ENCODE data around the gene MKI67.

The MKI67 gene

GRCh38 chr10:128062881-128063563 lies 63.2 kb downstream of the MKI67 start:
- in situ Hi-C loops (cut with HindIII; ENCODE audit: low pct_unique_long_range_greater_than_20kb, low sequenced_read_pairs), result no loop called here
- no peak for TF ChIP-seq JUND (IDR thresholded peaks at IDR 0.05; ENCODE audit: low read depth)
- DNase-seq (ENCODE audit: low read depth in 1 of 2, low spot score in 1 of 2), result no peak

- DNase-seq (ENCODE audit: low read depth in 1 of 2, low spot score in 1 of 2), result no peak
- TF ChIP-seq JUND (IDR thresholded peaks at IDR 0.05; ENCODE audit: low read depth), result no peak
- in situ Hi-C loops (cut with HindIII; ENCODE audit: low pct_unique_long_range_greater_than_20kb, low sequenced_read_pairs), result no loop called here
These were observed 63.8 kb downstream of the MKI67 start for GRCh38 chr10:128062331-128062880.

- in situ Hi-C loops (cut with HindIII; ENCODE audit: low pct_unique_long_range_greater_than_20kb, low sequenced_read_pairs), result no loop called here
- no peak for TF ChIP-seq JUND (IDR thresholded peaks at IDR 0.05; ENCODE audit: low read depth)
- DNase-seq (ENCODE audit: low read depth in 1 of 2, low spot score in 1 of 2), result no peak
These were observed 64.6 kb downstream of the MKI67 start for GRCh38 chr10:128061306-128062300.

GRCh38 chr10:128060341-128061250 lies 65.6 kb downstream of the MKI67 start:
- TF ChIP-seq JUND (IDR thresholded peaks at IDR 0.05; ENCODE audit: low read depth), result no peak
- DNase-seq (ENCODE audit: low read depth in 1 of 2, low spot score in 1 of 2), result no peak

GRCh38 chr10:128059982-128060293 lies 66.3 kb downstream of the MKI67 start:
- in situ Hi-C loops (cut with HindIII; ENCODE audit: low pct_unique_long_range_greater_than_20kb, low sequenced_read_pairs), result no loop called here
- TF ChIP-seq JUND (IDR thresholded peaks at IDR 0.05; ENCODE audit: low read depth), result no peak

More at GRCh38 chr10:128060341-128061250, 65.6 kb downstream of the MKI67 start:
- in situ Hi-C loops (cut with HindIII; ENCODE audit: low pct_unique_long_range_greater_than_20kb, low sequenced_read_pairs), result no loop called here

GRCh38 chr10:128059266-128059981 lies 66.8 kb downstream of the MKI67 start:
- in situ Hi-C loops (cut with HindIII; ENCODE audit: low pct_unique_long_range_greater_than_20kb, low sequenced_read_pairs), result no loop called here
- DNase-seq (ENCODE audit: low read depth in 1 of 2, low spot score in 1 of 2), result no peak
- TF ChIP-seq JUND (IDR thresholded peaks at IDR 0.05; ENCODE audit: low read depth), result no peak

More at GRCh38 chr10:128059982-128060293, 66.3 kb downstream of the MKI67 start:
- DNase-seq (ENCODE audit: low read depth in 1 of 2, low spot score in 1 of 2), result no peak

- in situ Hi-C loops (cut with HindIII; ENCODE audit: low pct_unique_long_range_greater_than_20kb, low sequenced_read_pairs), result no loop called here
- no peak for TF ChIP-seq JUND (IDR thresholded peaks at IDR 0.05; ENCODE audit: low read depth)
- no peak for DNase-seq (ENCODE audit: low read depth in 1 of 2, low spot score in 1 of 2)
These were observed 67.5 kb downstream of the MKI67 start for GRCh38 chr10:128058750-128059134.

GRCh38 chr10:128058106-128058749 lies 68.0 kb downstream of the MKI67 start:
- in situ Hi-C loops (cut with HindIII; ENCODE audit: low pct_unique_long_range_greater_than_20kb, low sequenced_read_pairs), result no loop called here
- DNase-seq (ENCODE audit: low read depth in 1 of 2, low spot score in 1 of 2), result no peak
- TF ChIP-seq JUND (IDR thresholded peaks at IDR 0.05; ENCODE audit: low read depth), result no peak

- DNase-seq (ENCODE audit: low read depth in 1 of 2, low spot score in 1 of 2), result no peak
- in situ Hi-C loops (cut with HindIII; ENCODE audit: low pct_unique_long_range_greater_than_20kb, low sequenced_read_pairs), result no loop called here
- no peak for TF ChIP-seq JUND (IDR thresholded peaks at IDR 0.05; ENCODE audit: low read depth)
These were observed 69.7 kb downstream of the MKI67 start for GRCh38 chr10:128056303-128057050.

- in situ Hi-C loops (cut with HindIII; ENCODE audit: low pct_unique_long_range_greater_than_20kb, low sequenced_read_pairs), result no loop called here
- TF ChIP-seq JUND (IDR thresholded peaks at IDR 0.05; ENCODE audit: low read depth), result no peak
- DNase-seq (ENCODE audit: low read depth in 1 of 2, low spot score in 1 of 2), result no peak
These were observed 71.0 kb downstream of the MKI67 start for GRCh38 chr10:128055061-128055868.

Data from T47D (cell line).